SK-N-SH treated with all-trans-retinoic acid at 6 μM for 48 hours (cell line): Measurements from ENCODE around the gene FAM72A.

ENCODE experiments used
- ATAC-seq: fragments of 200-7000 bp; cut with Tn5 transposase; 3 replicates; pipeline ENCODE4 v1.9.1; 2020; ENCODE audit warnings: mild to moderate bottlenecking, moderate library complexity
- ARNTL ChIP-seq: fragments of 450-650 bp; formaldehyde crosslinking; IDR thresholded peaks from 2 replicates; pipeline ENCODE4 v1.5.0; 2020; ENCODE audit warnings: low read depth, mild to moderate bottlenecking, moderate library complexity, borderline replicate concordance
- BACH2 ChIP-seq: fragments of 250-450 bp; sonication (Bioruptor Pico); IDR thresholded peaks from 2 replicates; pipeline ENCODE4 v1.9.0; 2021; ENCODE audit warnings: mild to moderate bottlenecking, borderline replicate concordance
- CSDC2 ChIP-seq: fragments of 250-450 bp; sonication (Bioruptor Pico); IDR thresholded peaks from 2 replicates; pipeline ENCODE4 v1.5.0; 2020; ENCODE audit warnings: mild to moderate bottlenecking, moderate library complexity
- GLIS3 ChIP-seq: fragments of 250-450 bp; sonication (Bioruptor Pico); IDR thresholded peaks from 2 replicates; pipeline ENCODE4 v1.5.0; 2020; ENCODE audit warnings: mild to moderate bottlenecking, moderate library complexity
- POU6F1 ChIP-seq: fragments of 250-450 bp; sonication (Bioruptor Pico); IDR thresholded peaks from 2 replicates; pipeline ENCODE4 v1.8.0; 2021; ENCODE audit warnings: low read depth, mild to moderate bottlenecking, moderate library complexity, borderline replicate concordance
- PPARA ChIP-seq: fragments of 250-450 bp; sonication (Bioruptor Pico); IDR thresholded peaks from 2 replicates; pipeline ENCODE4 v1.5.0; 2020; ENCODE audit warnings: mild to moderate bottlenecking, borderline replicate concordance
- RARB ChIP-seq: fragments of 250-450 bp; sonication (Bioruptor Pico); IDR thresholded peaks from 2 replicates; pipeline ENCODE4 v1.8.0; 2021; ENCODE audit warnings: mild to moderate bottlenecking, moderate library complexity
- TSHZ2 ChIP-seq: fragments of 250-450 bp; sonication (Bioruptor Pico); IDR thresholded peaks from 2 replicates; pipeline ENCODE4 v1.5.0; 2020; ENCODE audit warnings: mild to moderate bottlenecking, moderate library complexity
- ZNF565 ChIP-seq: fragments of 450-650 bp; formaldehyde crosslinking; conservative IDR thresholded peaks from 2 replicates; pipeline ENCODE4 v1.5.0; 2020; ENCODE audit warnings: low read depth, mild to moderate bottlenecking, moderate library complexity
- ZNF70 ChIP-seq: fragments of 450-650 bp; formaldehyde crosslinking; IDR thresholded peaks from 2 replicates; pipeline ENCODE4 v1.5.0; 2020; ENCODE audit warnings: mild to moderate bottlenecking, moderate library complexity
- ZNF8 ChIP-seq: fragments of 450-650 bp; formaldehyde crosslinking; IDR thresholded peaks from 2 replicates; pipeline ENCODE4 v1.5.0; 2020; ENCODE audit warnings: mild to moderate bottlenecking, moderate library complexity
- TF ChIP-seq, protein P1 (sequence below): fragments of 250-450 bp; sonication (Bioruptor Pico); IDR thresholded peaks from 2 replicates; pipeline ENCODE4 v1.8.0; 2020; ENCODE audit warnings: mild to moderate bottlenecking, moderate library complexity, borderline replicate concordance
- TF ChIP-seq, protein P2 (sequence below): fragments of 250-450 bp; sonication (Bioruptor Pico); IDR thresholded peaks from 2 replicates; pipeline ENCODE4 v1.5.1; 2020; ENCODE audit warnings: low read depth, mild to moderate bottlenecking, moderate library complexity

Gene FAM72A

DNA sequence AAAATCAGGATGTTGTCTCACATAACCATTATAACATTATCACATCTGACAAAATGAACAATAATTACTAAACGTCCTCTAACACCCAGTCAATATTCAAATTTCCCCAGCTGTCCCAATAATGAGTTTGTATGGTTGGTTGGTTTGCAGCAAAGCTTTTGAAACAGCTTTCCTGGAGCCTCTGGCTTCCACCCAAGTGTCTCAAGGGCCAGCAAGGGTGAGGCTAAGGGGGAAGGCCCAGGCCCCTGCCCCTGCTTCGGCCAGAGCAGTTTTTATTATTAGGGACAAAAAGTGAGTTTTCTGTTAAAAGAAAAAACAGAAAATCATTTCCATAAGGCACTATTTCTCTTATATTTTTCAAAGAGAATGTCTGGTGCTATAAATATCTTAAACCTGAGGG lies 66.4 kb downstream of the FAM72A start:
- no peak for ATAC-seq
- TF ChIP-seq RARB (CRISPR knock-in tag) (no peak), ZNF565 (CRISPR knock-in tag) (no peak), TSHZ2 (CRISPR knock-in tag) (no peak), ZNF70 (no peak), CSDC2 (CRISPR knock-in tag) (no peak), BACH2 (CRISPR knock-in tag) (no peak), ARNTL (CRISPR knock-in tag) (no peak), GLIS3 (CRISPR knock-in tag) (no peak), PPARA (no peak), POU6F1 (CRISPR knock-in tag) (no peak), ZNF8 (CRISPR knock-in tag) (no peak)
- TF ChIP-seq, protein P1, sequence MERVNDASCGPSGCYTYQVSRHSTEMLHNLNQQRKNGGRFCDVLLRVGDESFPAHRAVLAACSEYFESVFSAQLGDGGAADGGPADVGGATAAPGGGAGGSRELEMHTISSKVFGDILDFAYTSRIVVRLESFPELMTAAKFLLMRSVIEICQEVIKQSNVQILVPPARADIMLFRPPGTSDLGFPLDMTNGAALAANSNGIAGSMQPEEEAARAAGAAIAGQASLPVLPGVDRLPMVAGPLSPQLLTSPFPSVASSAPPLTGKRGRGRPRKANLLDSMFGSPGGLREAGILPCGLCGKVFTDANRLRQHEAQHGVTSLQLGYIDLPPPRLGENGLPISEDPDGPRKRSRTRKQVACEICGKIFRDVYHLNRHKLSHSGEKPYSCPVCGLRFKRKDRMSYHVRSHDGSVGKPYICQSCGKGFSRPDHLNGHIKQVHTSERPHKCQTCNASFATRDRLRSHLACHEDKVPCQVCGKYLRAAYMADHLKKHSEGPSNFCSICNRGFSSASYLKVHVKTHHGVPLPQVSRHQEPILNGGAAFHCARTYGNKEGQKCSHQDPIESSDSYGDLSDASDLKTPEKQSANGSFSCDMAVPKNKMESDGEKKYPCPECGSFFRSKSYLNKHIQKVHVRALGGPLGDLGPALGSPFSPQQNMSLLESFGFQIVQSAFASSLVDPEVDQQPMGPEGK (CRISPR knock-in tag) = no peak
- TF ChIP-seq, protein P2, sequence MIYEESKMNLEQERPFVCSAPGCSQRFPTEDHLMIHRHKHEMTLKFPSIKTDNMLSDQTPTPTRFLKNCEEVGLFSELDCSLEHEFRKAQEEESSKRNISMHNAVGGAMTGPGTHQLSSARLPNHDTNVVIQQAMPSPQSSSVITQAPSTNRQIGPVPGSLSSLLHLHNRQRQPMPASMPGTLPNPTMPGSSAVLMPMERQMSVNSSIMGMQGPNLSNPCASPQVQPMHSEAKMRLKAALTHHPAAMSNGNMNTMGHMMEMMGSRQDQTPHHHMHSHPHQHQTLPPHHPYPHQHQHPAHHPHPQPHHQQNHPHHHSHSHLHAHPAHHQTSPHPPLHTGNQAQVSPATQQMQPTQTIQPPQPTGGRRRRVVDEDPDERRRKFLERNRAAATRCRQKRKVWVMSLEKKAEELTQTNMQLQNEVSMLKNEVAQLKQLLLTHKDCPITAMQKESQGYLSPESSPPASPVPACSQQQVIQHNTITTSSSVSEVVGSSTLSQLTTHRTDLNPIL = no peak
